Right lobe of liver (tissue), 4 donors: ENCODE measurements around the gene FBXO31.

Experiments used
- CTCF ChIP-seq, 4 donors: fragments of 200-600 bp in 3 of 4; fragments of 450-650 bp in 1 of 4; IDR thresholded peaks; one replicate each; pipeline versions ENCODE4 v1.5.1 to v1.8.0; 2016 to 2022; ENCODE audit warnings: antibody characterized with exemption in 4 of 4, mild to moderate bottlenecking in 2 of 4
- POLR2A ChIP-seq: fragments of 450-650 bp; IDR thresholded peaks from one replicate; pipeline ENCODE4 v1.6.1; 2017; ENCODE audit warnings: antibody characterized with exemption, mild to moderate bottlenecking
- donor health status: DM: no; HTN: no; CAD: no.
- donor health status: DM: no; HTN: no; CAD: no.
- donor health status: DM: no; HTN: yes; CAD: no.

- TF ChIP-seq POLR2A: no peak
- TF ChIP-seq CTCF (IDR thresholded peaks at IDR 0.05): no peak
Observed at GRCh38 chr16:87361916-87362619, 21.5 kb downstream of the FBXO31 start.
